Middle frontal gyrus (tissue), 1 donor: ENCODE results near the gene HEATR9.

Experiments
- DNase-seq: peaks from one replicate; pipeline ENCODE4 v3.0.0-alpha.2; 2015; ENCODE audit warnings: low spot score; ENCODE audit errors: extremely low spot score

Gene HEATR9

GRCh38 chr17:35865412-35866340, 3.0 kb downstream of the HEATR9 start:
- no peak for DNase-seq

GRCh38 chr17:35864853-35865252, 3.8 kb downstream of the HEATR9 start:
- no peak for DNase-seq

- DNase-seq = no peak
Observed at GRCh38 chr17:35856603-35857002, 12.1 kb downstream of the HEATR9 start.

GRCh38 chr17:35855965-35856364, 12.7 kb downstream of the HEATR9 start:
- no peak for DNase-seq

GRCh38 chr17:35849469-35850348, 19.0 kb downstream of the HEATR9 start:
- peak; percentile 29 for DNase-seq

GRCh38 chr17:35847633-35848373, 20.9 kb downstream of the HEATR9 start:
- DNase-seq = no peak

GRCh38 chr17:35847006-35847405, 21.7 kb downstream of the HEATR9 start:
- DNase-seq = no peak

- DNase-seq = no peak
Observed at GRCh38 chr17:35846055-35846809, 22.5 kb downstream of the HEATR9 start.

- DNase-seq = no peak
Observed at GRCh38 chr17:35844547-35844946, 24.1 kb downstream of the HEATR9 start.

- no peak for DNase-seq
Observed at GRCh38 chr17:35843698-35844097, 25.0 kb downstream of the HEATR9 start.

GRCh38 chr17:35842239-35842638, 26.5 kb downstream of the HEATR9 start:
- no peak for DNase-seq

- DNase-seq = no peak
Observed at GRCh38 chr17:35841505-35841904, 27.2 kb downstream of the HEATR9 start.

- DNase-seq = no peak
Observed at GRCh38 chr17:35841101-35841500, 27.6 kb downstream of the HEATR9 start.

- DNase-seq = no peak
Observed at GRCh38 chr17:35825206-35825605, 43.5 kb downstream of the HEATR9 start.

- no peak for DNase-seq
Observed at GRCh38 chr17:35821308-35821707, 47.4 kb downstream of the HEATR9 start.

- no peak for DNase-seq
Observed at GRCh38 chr17:35819455-35819854, 49.2 kb downstream of the HEATR9 start.

GRCh38 chr17:35817196-35817595, 51.5 kb downstream of the HEATR9 start:
- DNase-seq = no peak

- DNase-seq = no peak
Observed at GRCh38 chr17:35816723-35817122, 52.0 kb downstream of the HEATR9 start.

GRCh38 chr17:35812456-35812855, 56.2 kb downstream of the HEATR9 start:
- DNase-seq = no peak

- DNase-seq = no peak
Observed at GRCh38 chr17:35811759-35812158, 56.9 kb downstream of the HEATR9 start.
